Left ventricle myocardium inferior (tissue), 1 donor: ENCODE results near the gene CDT1. TPM values are rescaled to one million over a fixed set of nuclear protein-coding genes. Genes with fewer than 3 reads are reported as not detected.
A peak's percentile ranks its signal among the peaks of the same experiment; 100 is the strongest.

ENCODE experiments used
- DNase-seq: peaks from one replicate; pipeline ENCODE4 v3.0.0-alpha.2; 2020
- H3K27ac ChIP-seq: fragments of 200-600 bp; replicated peaks from 2 replicates; pipeline ENCODE4 v1.8.0; 2021
- H3K27me3 ChIP-seq: fragments of 200-600 bp; 2 replicates; pipeline ENCODE4 v1.8.0; 2021; ENCODE audit warnings: low read depth
- H3K36me3 ChIP-seq: fragments of 200-600 bp; 2 replicates; pipeline ENCODE4 v1.8.0; 2021
- H3K4me1 ChIP-seq: fragments of 200-600 bp; 2 replicates; pipeline ENCODE4 v1.8.0; 2021
- H3K4me3 ChIP-seq: fragments of 200-600 bp; 2 replicates; pipeline ENCODE4 v1.8.0; 2021; ENCODE audit warnings: mild to moderate bottlenecking, moderate library complexity
- H3K9me3 ChIP-seq: fragments of 200-600 bp; replicated peaks from 2 replicates; pipeline ENCODE4 v1.8.0; 2021
- CTCF ChIP-seq: fragments of 200-600 bp; IDR thresholded peaks from 2 replicates; pipeline ENCODE4 v1.8.0; 2021; ENCODE audit warnings: antibody characterized with exemption, mild to moderate bottlenecking, borderline replicate concordance
- intact Hi-C: fragments of 100-400 bp; cut with micrococcal nuclease; formaldehyde crosslinking; loops from one replicate; pipeline ENCODE4 v1.11.0; 2022
- total RNA-seq: library from RNA; stranded (reverse); fragmentation: NEBNext Ultra II Directional; extraction: Animal tissue kit (Norgen Biotek cat#: 25700); gene quantifications from one replicate; pipeline ENCODE4 v1.2.1, GENCODE V29; 2021
- donor health status: DM: no; HTN: yes; CAD: no; lungs with severe emphysema.

The CDT1 gene
- total RNA-seq, 1 donor from 2014 or later, result 0.63 TPM

- Histone ChIP-seq H3K4me3 (no peak overlapping the region), H3K36me3 (no peaks in the 10 kb centered on the region), H3K4me1 (peaks cover 68% of the 10 kb centered on the region), H3K9me3 (no peaks in the 10 kb centered on the region), H3K27ac (no peak overlapping the region), H3K27me3 (peaks cover 10% of the 10 kb centered on the region)
- no peak for TF ChIP-seq CTCF
- DNase-seq, result no peak
- intact Hi-C loops, result no loop called here
These were observed 25.0 kb upstream of the CDT1 start for GRCh38 chr16:88778541-88779065.

- Histone ChIP-seq H3K27me3 (peaks cover 10% of the 10 kb centered on the region), H3K36me3 (no peaks in the 10 kb centered on the region), H3K4me1 (peaks cover 68% of the 10 kb centered on the region), H3K9me3 (no peaks in the 10 kb centered on the region), H3K27ac (peak overlapping the region; percentile 30), H3K4me3 (peak overlapping the region; percentile 40)
- intact Hi-C loops, result loop anchor here (5.0 kb wide), 1 partner anchor 37 kb away; no protein-coding TSS in a partner anchor
- peak; percentile 60 for DNase-seq
- no peak for TF ChIP-seq CTCF
These were observed 24.0 kb upstream of the CDT1 start for GRCh38 chr16:88779406-88780141.

- Histone ChIP-seq H3K4me1 (peaks cover 66% of the 10 kb centered on the region), H3K36me3 (no peaks in the 10 kb centered on the region), H3K27ac (peak overlapping the region; percentile 30), H3K9me3 (no peaks in the 10 kb centered on the region), H3K27me3 (peaks cover 18% of the 10 kb centered on the region), H3K4me3 (peak overlapping the region; percentile 40)
- DNase-seq, result no peak
- TF ChIP-seq CTCF, result no peak
- intact Hi-C loops, result loop anchor here (5.0 kb wide), 1 partner anchor 38 kb away; no protein-coding TSS in a partner anchor
These were observed 23.2 kb upstream of the CDT1 start for GRCh38 chr16:88780142-88781062.

- Histone ChIP-seq H3K27me3 (peaks cover 22% of the 10 kb centered on the region), H3K9me3 (no peaks in the 10 kb centered on the region), H3K4me3 (peak overlapping the region; percentile 14), H3K27ac (peak overlapping the region; percentile 94), H3K36me3 (no peaks in the 10 kb centered on the region), H3K4me1 (peaks cover 69% of the 10 kb centered on the region)
- no peak for TF ChIP-seq CTCF
- intact Hi-C loops, result loop anchor here (5.0 kb wide), 1 partner anchor 39 kb away; no protein-coding TSS in a partner anchor
- no peak for DNase-seq
These were observed 22.2 kb upstream of the CDT1 start for GRCh38 chr16:88781140-88782077.
